ENCODE results near the gene NHERF1. TPM values are rescaled to one million over a fixed set of nuclear protein-coding genes. Genes with fewer than 3 reads are reported as not detected.

Gene NHERF1
- total RNA-seq, 1 experiment from 2014 or later = 90.8 TPM

- TF ChIP-seq, protein P1, sequence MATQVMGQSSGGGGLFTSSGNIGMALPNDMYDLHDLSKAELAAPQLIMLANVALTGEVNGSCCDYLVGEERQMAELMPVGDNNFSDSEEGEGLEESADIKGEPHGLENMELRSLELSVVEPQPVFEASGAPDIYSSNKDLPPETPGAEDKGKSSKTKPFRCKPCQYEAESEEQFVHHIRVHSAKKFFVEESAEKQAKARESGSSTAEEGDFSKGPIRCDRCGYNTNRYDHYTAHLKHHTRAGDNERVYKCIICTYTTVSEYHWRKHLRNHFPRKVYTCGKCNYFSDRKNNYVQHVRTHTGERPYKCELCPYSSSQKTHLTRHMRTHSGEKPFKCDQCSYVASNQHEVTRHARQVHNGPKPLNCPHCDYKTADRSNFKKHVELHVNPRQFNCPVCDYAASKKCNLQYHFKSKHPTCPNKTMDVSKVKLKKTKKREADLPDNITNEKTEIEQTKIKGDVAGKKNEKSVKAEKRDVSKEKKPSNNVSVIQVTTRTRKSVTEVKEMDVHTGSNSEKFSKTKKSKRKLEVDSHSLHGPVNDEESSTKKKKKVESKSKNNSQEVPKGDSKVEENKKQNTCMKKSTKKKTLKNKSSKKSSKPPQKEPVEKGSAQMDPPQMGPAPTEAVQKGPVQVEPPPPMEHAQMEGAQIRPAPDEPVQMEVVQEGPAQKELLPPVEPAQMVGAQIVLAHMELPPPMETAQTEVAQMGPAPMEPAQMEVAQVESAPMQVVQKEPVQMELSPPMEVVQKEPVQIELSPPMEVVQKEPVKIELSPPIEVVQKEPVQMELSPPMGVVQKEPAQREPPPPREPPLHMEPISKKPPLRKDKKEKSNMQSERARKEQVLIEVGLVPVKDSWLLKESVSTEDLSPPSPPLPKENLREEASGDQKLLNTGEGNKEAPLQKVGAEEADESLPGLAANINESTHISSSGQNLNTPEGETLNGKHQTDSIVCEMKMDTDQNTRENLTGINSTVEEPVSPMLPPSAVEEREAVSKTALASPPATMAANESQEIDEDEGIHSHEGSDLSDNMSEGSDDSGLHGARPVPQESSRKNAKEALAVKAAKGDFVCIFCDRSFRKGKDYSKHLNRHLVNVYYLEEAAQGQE (IDR thresholded peaks at IDR 0.05; ENCODE audit: insufficient read depth in 1 of 2, low read depth in 2 of 2, low read length in 1 of 2) = no peak
- TF ChIP-seq CTCF (IDR thresholded peaks at IDR 0.05) = no peak
- no peak for TF ChIP-seq POLR2AphosphoS5 (IDR thresholded peaks at IDR 0.05; ENCODE audit: low read depth, low read length)
- TF ChIP-seq TCF7L2 (IDR thresholded peaks at IDR 0.05; ENCODE audit: low read depth, low read length) = no peak
- TF ChIP-seq SIN3A (IDR thresholded peaks at IDR 0.05; ENCODE audit: borderline replicate concordance, insufficient read depth, low read depth, low read length) = no peak
- DNase-seq (ENCODE audit: low read depth, low spot score) (no peak), ATAC-seq (no peak)
- H3K36me3 ChIP-seq (ENCODE audit: control insufficient read depth, insufficient read depth, low read length) = no peaks in the 10 kb centered on the region
- no peaks in the 10 kb centered on the region; the same call in 1 of the 2 replicates for H3K4me1 ChIP-seq (ENCODE audit: control insufficient read depth, insufficient read depth, low read length)
- H3K9me3 ChIP-seq (ENCODE audit: control insufficient read depth, insufficient read depth, low read depth, low read length) = no peaks in the 10 kb centered on the region
- H3K4me3 ChIP-seq (ENCODE audit: low read depth in 2 of 2, low read length in 2 of 2) = no peak overlapping the region
- intact Hi-C loops (cut with micrococcal nuclease; ENCODE audit: unreplicated experiment) = no loop called here
- in situ Hi-C loops (cut with HindIII; ENCODE audit: low pct_unique_long_range_greater_than_20kb, low sequenced_read_pairs) = no loop called here
- H3K27me3 ChIP-seq (ENCODE audit: control insufficient read depth, insufficient read depth, low read length) = no peaks in the 10 kb centered on the region
- no TSS peak for BruUV-seq (replicated peaks)
- no peak overlapping the region for H3K27ac ChIP-seq (ENCODE audit: low read length)
- CTCF ChIA-PET = interaction anchor here (0.6 kb wide), 1 partner anchor 16 kb away, joined by 3 read pairs; no protein-coding TSS in a partner anchor
- POLR2A ChIA-PET = no interaction called here
Observed at GRCh38 chr17:74807925-74808324, 59.5 kb downstream of the NHERF1 start.

DNA sequence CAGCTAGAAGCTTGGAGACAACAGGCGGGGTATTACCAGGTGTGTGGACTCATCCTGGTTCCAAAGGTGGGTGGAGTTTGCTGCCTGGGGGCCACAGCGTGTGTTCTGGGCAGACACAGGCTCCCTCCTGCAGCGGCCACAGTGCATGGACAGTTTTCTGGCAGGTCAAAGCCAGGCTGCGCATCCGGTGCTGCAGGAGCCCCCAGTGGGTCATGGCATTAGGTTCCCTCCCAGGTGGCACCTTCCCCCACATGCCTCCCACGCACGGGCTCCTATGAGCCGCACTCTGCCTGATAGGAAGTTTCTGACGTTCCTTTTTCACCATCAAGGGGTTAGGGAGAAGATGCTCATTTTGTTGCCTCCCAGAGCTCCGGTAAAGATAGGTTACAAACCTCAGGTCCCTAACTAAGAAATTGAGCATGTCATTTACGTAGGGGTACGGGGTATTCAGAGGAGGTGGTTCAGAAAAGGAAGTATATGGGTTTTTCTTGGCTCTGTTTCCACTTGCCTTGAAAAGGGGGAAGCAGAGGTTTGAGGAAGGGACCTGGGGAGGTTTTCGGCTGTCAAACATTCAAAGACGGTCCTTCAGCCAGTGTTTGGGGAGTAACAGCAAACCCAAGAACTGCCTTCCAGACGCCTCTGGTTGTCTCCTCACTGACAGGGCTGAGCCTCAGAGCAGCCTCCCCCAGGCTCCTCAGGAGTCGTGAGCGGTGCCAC lies 60.4 kb downstream of the NHERF1 start:
- intact Hi-C loops (cut with micrococcal nuclease; ENCODE audit: unreplicated experiment) = no loop called here
- ATAC-seq (no peak), DNase-seq (ENCODE audit: low read depth, low spot score) (no peak)
- CTCF ChIA-PET = no interaction called here
- Histone ChIP-seq H3K4me3 (ENCODE audit: low read depth in 2 of 2, low read length in 2 of 2) (no peak overlapping the region), H3K4me1 (ENCODE audit: control insufficient read depth, insufficient read depth, low read length) (no peaks in the 10 kb centered on the region; the same call in 1 of the 2 replicates), H3K36me3 (ENCODE audit: control insufficient read depth, insufficient read depth, low read length) (no peaks in the 10 kb centered on the region), H3K9me3 (ENCODE audit: control insufficient read depth, insufficient read depth, low read depth, low read length) (no peaks in the 10 kb centered on the region), H3K27ac (ENCODE audit: low read length) (no peak overlapping the region), H3K27me3 (ENCODE audit: control insufficient read depth, insufficient read depth, low read length) (no peaks in the 10 kb centered on the region)
- BruUV-seq (replicated peaks) = no TSS peak
- POLR2A ChIA-PET = interaction anchor here (0.5 to 0.6 kb wide), 4 partner anchors 29 to 102 kb away, joined by 3 to 5 read pairs (median 4); partner anchors contain the start of gene NAT9
- in situ Hi-C loops (cut with HindIII; ENCODE audit: low pct_unique_long_range_greater_than_20kb, low sequenced_read_pairs) = no loop called here
- TF ChIP-seq TCF7L2 (IDR thresholded peaks at IDR 0.05; ENCODE audit: low read depth, low read length) (no peak), POLR2AphosphoS5 (IDR thresholded peaks at IDR 0.05; ENCODE audit: low read depth, low read length) (no peak), CTCF (IDR thresholded peaks at IDR 0.05) (no peak), SIN3A (IDR thresholded peaks at IDR 0.05; ENCODE audit: borderline replicate concordance, insufficient read depth, low read depth, low read length) (no peak)
- TF ChIP-seq, protein P1 (IDR thresholded peaks at IDR 0.05; ENCODE audit: insufficient read depth in 1 of 2, low read depth in 2 of 2, low read length in 1 of 2) = no peak
